ENCODE measurements around the gene CCDC200.

Gene CCDC200

GRCh38 chr17:43175213-43176118 lies 53.0 kb downstream of the CCDC200 start:
- TF ChIP-seq, protein P1, sequence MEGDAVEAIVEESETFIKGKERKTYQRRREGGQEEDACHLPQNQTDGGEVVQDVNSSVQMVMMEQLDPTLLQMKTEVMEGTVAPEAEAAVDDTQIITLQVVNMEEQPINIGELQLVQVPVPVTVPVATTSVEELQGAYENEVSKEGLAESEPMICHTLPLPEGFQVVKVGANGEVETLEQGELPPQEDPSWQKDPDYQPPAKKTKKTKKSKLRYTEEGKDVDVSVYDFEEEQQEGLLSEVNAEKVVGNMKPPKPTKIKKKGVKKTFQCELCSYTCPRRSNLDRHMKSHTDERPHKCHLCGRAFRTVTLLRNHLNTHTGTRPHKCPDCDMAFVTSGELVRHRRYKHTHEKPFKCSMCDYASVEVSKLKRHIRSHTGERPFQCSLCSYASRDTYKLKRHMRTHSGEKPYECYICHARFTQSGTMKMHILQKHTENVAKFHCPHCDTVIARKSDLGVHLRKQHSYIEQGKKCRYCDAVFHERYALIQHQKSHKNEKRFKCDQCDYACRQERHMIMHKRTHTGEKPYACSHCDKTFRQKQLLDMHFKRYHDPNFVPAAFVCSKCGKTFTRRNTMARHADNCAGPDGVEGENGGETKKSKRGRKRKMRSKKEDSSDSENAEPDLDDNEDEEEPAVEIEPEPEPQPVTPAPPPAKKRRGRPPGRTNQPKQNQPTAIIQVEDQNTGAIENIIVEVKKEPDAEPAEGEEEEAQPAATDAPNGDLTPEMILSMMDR (IDR thresholded peaks at IDR 0.05; ENCODE audit: low read length, missing control alignments), result no peak
- peak; percentile 68 for DNase-seq (ENCODE audit: low read depth)
- H3K4me3 ChIP-seq (replicated peaks; ENCODE audit: low read depth, low read length), result no peak overlapping the region

DNA sequence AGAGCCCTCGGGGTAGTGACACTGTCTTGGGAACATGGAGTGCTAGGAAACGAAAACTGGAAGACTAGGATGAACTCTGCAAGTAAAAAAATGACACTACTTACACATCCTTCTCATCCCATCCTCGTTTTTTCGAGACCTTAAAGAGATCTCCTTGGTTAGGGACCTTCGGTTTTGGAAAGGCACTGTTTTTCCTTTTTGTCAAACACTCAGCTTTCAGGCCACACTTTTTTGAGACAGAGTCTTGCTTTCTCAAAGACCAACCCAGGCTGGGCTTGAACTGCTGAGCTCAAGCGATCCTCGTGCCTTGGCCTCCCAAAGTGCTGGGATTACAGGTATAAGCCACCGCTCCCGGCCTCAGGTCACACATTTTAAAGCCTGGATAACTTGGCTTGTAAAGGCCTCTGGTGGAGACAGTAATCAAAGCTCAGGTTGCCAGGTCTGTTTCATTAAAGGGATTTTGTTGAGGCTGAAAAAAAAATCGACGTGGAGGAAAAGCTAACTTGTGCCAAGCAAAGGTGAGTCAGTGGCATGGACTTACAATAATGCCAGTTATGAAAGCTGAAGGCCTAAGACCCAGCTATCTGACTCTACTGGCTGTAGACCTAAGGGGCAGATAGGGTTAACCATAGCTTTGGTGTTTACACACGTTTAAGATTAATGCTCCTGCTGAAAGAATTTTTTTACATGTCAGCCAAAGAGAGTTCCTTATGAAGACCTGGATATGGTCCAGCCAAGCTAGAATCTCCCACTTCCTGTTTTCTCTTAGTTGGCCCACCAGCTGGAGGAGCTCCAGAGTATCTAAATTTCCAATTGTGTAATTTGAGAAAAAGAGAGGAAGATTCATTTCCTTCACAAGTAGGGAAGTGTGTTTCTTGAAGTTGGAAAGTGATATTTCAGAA lies 56.6 kb downstream of the CCDC200 start:
- H3K4me3 ChIP-seq (replicated peaks; ENCODE audit: low read depth, low read length), result peak overlapping the region; percentile 84
- TF ChIP-seq, protein P1 (IDR thresholded peaks at IDR 0.05; ENCODE audit: low read length, missing control alignments), result peak; percentile 37
- DNase-seq (ENCODE audit: low read depth), result peak; percentile 95

Data from fibroblast of pulmonary artery (primary cell).